Loucy (cell line): ENCODE results near the gene ATP1A2.

Source experiments
- EZH2phosphoT487 ChIP-seq: fragments of 200-600 bp; IDR thresholded peaks from 2 replicates; pipeline ENCODE4 v1.6.1; 2018; ENCODE audit warnings: antibody characterized with exemption, mild to moderate bottlenecking, moderate library complexity, borderline replicate concordance
- TF ChIP-seq, protein P1 (sequence below): fragments of 200-600 bp; sonication (generic); conservative IDR thresholded peaks from 2 replicates; pipeline ENCODE4 v1.5.1; 2014; ENCODE audit warnings: mild to moderate bottlenecking, antibody characterized with exemption, low read length

DNA sequence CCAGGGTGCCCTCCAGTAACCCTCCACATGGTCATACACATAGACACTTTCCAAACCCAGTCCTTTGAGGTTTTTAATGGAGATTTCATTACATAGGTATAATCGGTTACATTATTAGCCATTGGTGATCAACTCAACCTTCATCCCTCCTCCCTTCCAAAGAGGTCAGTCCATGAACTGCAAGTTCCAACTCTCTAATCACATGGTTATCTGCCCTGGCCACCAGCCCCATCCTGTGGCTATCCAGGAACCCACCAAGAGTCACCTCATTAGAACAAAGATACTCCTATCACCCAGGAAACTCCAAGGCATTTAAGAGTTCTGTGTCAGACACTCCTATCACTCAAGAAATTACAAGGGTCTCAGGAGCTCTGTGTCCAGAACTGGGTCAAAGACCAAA, 48.1 kb downstream of the ATP1A2 start:
- TF ChIP-seq, protein P1, sequence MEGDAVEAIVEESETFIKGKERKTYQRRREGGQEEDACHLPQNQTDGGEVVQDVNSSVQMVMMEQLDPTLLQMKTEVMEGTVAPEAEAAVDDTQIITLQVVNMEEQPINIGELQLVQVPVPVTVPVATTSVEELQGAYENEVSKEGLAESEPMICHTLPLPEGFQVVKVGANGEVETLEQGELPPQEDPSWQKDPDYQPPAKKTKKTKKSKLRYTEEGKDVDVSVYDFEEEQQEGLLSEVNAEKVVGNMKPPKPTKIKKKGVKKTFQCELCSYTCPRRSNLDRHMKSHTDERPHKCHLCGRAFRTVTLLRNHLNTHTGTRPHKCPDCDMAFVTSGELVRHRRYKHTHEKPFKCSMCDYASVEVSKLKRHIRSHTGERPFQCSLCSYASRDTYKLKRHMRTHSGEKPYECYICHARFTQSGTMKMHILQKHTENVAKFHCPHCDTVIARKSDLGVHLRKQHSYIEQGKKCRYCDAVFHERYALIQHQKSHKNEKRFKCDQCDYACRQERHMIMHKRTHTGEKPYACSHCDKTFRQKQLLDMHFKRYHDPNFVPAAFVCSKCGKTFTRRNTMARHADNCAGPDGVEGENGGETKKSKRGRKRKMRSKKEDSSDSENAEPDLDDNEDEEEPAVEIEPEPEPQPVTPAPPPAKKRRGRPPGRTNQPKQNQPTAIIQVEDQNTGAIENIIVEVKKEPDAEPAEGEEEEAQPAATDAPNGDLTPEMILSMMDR, result no peak
- TF ChIP-seq EZH2phosphoT487, result no peak
